Upper lobe of left lung (tissue), 6 donors: ENCODE results near the gene PAPPA. TPM values are rescaled to one million over a fixed set of nuclear protein-coding genes. Genes with fewer than 3 reads are reported as not detected.

ENCODE experiments used
- ATAC-seq, 2 donors: fragments of 200-7000 bp; cut with Tn5 transposase; one replicate each; pipeline ENCODE4 v1.9.1; 2022; ENCODE audit warnings: mild to moderate bottlenecking in 2 of 2, moderate library complexity in 2 of 2; ENCODE audit not compliant: low FRiP score in 2 of 2
- DNase-seq, 2 donors: peaks; one replicate each; pipeline ENCODE4 v3.0.0-alpha.2; 2019 to 2020
- H3K27ac ChIP-seq, 4 donors: fragments of 200-600 bp; sonication (generic); one replicate each; pipeline ENCODE4 v1.5.1; 2016 to 2019
- H3K27me3 ChIP-seq, 4 donors: fragments of 200-600 bp; sonication (generic); one replicate each; pipeline ENCODE4 v1.5.1; 2017 to 2019
- H3K36me3 ChIP-seq, 4 donors: fragments of 200-600 bp; sonication (generic); one replicate each; pipeline ENCODE4 v1.5.1; 2016 to 2019
- H3K4me1 ChIP-seq, 4 donors: fragments of 200-600 bp; sonication (generic); one replicate each; pipeline ENCODE4 v1.5.1; 2018 to 2019
- H3K4me3 ChIP-seq, 4 donors: fragments of 200-600 bp; sonication (generic); one replicate each; pipeline ENCODE4 v1.5.1; 2017 to 2019; ENCODE audit warnings: mild to moderate bottlenecking in 2 of 4, moderate library complexity in 1 of 4
- H3K9me3 ChIP-seq, 4 donors: fragments of 200-600 bp; sonication (generic); one replicate each; pipeline ENCODE4 v1.5.1; 2018 to 2019
- CTCF ChIP-seq, 6 experiments: fragments of 450-650 bp in 4 of 6; fragments of 200-600 bp in 2 of 6; sonication (generic) in 2 of 6; IDR thresholded peaks; one replicate each; pipeline ENCODE4 v1.5.1; 2016 to 2019; ENCODE audit warnings: antibody characterized with exemption in 6 of 6
- EP300 ChIP-seq, 4 donors: sonication (generic); formaldehyde crosslinking; IDR thresholded peaks; one replicate each; pipeline ENCODE4 v1.5.1; 2017; ENCODE audit warnings: antibody characterized with exemption in 4 of 4, control low read depth in 2 of 4
- POLR2A ChIP-seq, 4 donors: fragments of 450-650 bp; IDR thresholded peaks; one replicate each; pipeline ENCODE4 v1.5.1; 2016 to 2017; ENCODE audit warnings: antibody characterized with exemption in 4 of 4, mild to moderate bottlenecking in 2 of 4
- POLR2AphosphoS5 ChIP-seq, 2 donors: sonication (generic); formaldehyde crosslinking; IDR thresholded peaks; one replicate each; pipeline ENCODE4 v1.5.1; 2017; ENCODE audit warnings: antibody characterized with exemption in 2 of 2
- WGBS, 2 donors: methylation state at CpG; one replicate each; pipeline ENCODE4 v1.1.5; 2017 to 2018; 5-methylcytosine and 5-hydroxymethylcytosine counted together
- total RNA-seq, 6 donors: library from RNA; depleted of rRNA in 4 of 6; stranded (reverse); fragments of >200 nt in 4 of 6; gene quantifications; one replicate each; pipeline versions ENCODE4 v1.1.0 to v1.2.1, GENCODE V29; 2016 to 2021
- donor health status: DM: no; HTN: no; CAD: no; lungs with moderate emphysema.
- donor health status: DM: no; HTN: yes; CAD: no; lungs with severe emphysema.

Gene PAPPA
- total RNA-seq, 6 donors from 2014 or later, result 0.46 to 2.9 (median 1.1) TPM

DNA sequence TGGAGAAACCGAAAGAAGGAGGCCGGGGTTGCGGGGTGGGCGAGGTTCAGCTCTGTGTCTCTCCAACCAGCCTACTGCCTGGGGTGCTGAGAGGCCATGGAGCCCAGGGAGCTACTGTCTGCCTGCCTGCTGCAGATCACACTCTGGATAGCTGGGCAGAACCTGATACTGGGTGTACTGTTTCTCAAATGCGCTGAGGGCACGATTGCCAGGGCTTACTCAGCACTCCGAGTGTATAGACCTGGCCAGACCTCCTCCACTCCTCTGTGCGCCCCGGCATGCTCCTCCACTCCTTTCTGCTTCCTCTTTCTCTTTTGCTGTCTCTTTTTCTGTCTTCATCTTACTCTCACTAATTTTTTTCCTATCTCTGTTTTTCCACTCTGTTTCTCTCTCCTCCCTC lies 215.1 kb downstream of the PAPPA start:
- Histone ChIP-seq H3K9me3 (no peaks in the 10 kb centered on the region), H3K4me1 (no peaks in the 10 kb centered on the region), H3K27me3 (no peaks in the 10 kb centered on the region), H3K36me3 (no peaks in the 10 kb centered on the region), H3K4me3 (no peak overlapping the region), H3K27ac (no peak overlapping the region)
- WGBS, 2 donors, result 86 to 90% methylated on average over 8 to 9 of the region's 9 CpGs
- no peak for DNase-seq
- TF ChIP-seq POLR2AphosphoS5 (IDR thresholded peaks at IDR 0.05) (no peak), CTCF (IDR thresholded peaks at IDR 0.05) (no peak), EP300 (IDR thresholded peaks at IDR 0.05) (no peak), POLR2A (IDR thresholded peaks at IDR 0.05) (no peak)
- peak in 1 of 2 donors; percentile 2 for ATAC-seq

- no peaks in the 10 kb centered on the region for H3K9me3 ChIP-seq
- H3K36me3 ChIP-seq, result no peaks in the 10 kb centered on the region
- H3K4me1 ChIP-seq, result no peaks in the 10 kb centered on the region
- TF ChIP-seq POLR2AphosphoS5 (IDR thresholded peaks at IDR 0.05) (no peak), POLR2A (IDR thresholded peaks at IDR 0.05) (no peak), EP300 (IDR thresholded peaks at IDR 0.05) (no peak)
- DNase-seq (no peak), ATAC-seq (no peak)
- H3K27ac ChIP-seq, result peak overlapping the region in 1 of 4 donors; percentile 5
- WGBS, 2 donors, result 62 to 71% methylated on average over 5 of the region's 5 CpGs
- H3K27me3 ChIP-seq, result no peaks in the 10 kb centered on the region
- H3K4me3 ChIP-seq, result no peak overlapping the region
These were observed 216.1 kb downstream of the PAPPA start for GRCh38 chr9:116369706-116370105.

DNA sequence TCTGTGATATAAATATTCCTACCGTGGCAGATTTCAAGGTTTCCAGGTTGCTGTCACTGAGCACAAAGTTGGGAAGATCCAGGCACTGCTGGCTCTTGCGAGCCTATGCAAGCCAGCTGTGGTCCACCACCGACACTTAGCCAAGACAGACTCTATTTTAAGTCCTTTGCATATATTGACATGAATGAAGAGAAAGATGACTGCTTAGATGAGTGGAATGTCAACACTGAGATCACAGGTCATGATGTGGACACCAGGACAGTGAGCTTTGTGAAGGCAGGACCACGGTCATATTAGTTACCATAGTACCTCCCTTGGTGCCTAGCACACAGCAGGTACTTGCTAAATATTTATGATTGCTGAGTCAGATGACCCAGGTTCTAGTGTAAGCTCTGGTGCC lies 217.0 kb downstream of the PAPPA start:
- Histone ChIP-seq H3K27me3 (no peaks in the 10 kb centered on the region), H3K27ac (no peak overlapping the region), H3K36me3 (no peaks in the 10 kb centered on the region), H3K4me3 (no peak overlapping the region), H3K4me1 (no peaks in the 10 kb centered on the region), H3K9me3 (no peaks in the 10 kb centered on the region)
- DNase-seq (no peak), ATAC-seq (no peak)
- 73 to 84% methylated on average over 4 of the region's 4 CpGs for WGBS, 2 donors
- TF ChIP-seq CTCF (IDR thresholded peaks at IDR 0.05) (no peak), POLR2AphosphoS5 (IDR thresholded peaks at IDR 0.05) (peak in 1 of 2 donors; percentile 34)

- H3K9me3 ChIP-seq, result no peaks in the 10 kb centered on the region
- no peak overlapping the region for H3K4me3 ChIP-seq
- DNase-seq (no peak), ATAC-seq (peak in 1 of 2 donors; percentile 46)
- no peak for TF ChIP-seq POLR2AphosphoS5 (IDR thresholded peaks at IDR 0.05)
- TF ChIP-seq POLR2A (IDR thresholded peaks at IDR 0.05), result no peak
- TF ChIP-seq EP300 (IDR thresholded peaks at IDR 0.05), result no peak
- H3K36me3 ChIP-seq, result no peaks in the 10 kb centered on the region
- no peaks in the 10 kb centered on the region for H3K27me3 ChIP-seq
- H3K4me1 ChIP-seq, result no peaks in the 10 kb centered on the region
- no peak overlapping the region for H3K27ac ChIP-seq
These were observed 218.6 kb downstream of the PAPPA start for GRCh38 chr9:116372081-116372673.

- H3K9me3 ChIP-seq, result no peaks in the 10 kb centered on the region
- H3K27ac ChIP-seq, result no peak overlapping the region
- H3K27me3 ChIP-seq, result no peaks in the 10 kb centered on the region
- no peak for ATAC-seq
- no peak overlapping the region for H3K4me3 ChIP-seq
- TF ChIP-seq EP300 (IDR thresholded peaks at IDR 0.05) (no peak), POLR2AphosphoS5 (IDR thresholded peaks at IDR 0.05) (no peak), POLR2A (IDR thresholded peaks at IDR 0.05) (no peak), CTCF (IDR thresholded peaks at IDR 0.05) (no peak)
- WGBS, 2 donors, result 81 to 85% methylated on average over 4 of the region's 4 CpGs
- no peaks in the 10 kb centered on the region for H3K4me1 ChIP-seq
- H3K36me3 ChIP-seq, result no peaks in the 10 kb centered on the region
- DNase-seq, result no peak
These were observed 219.2 kb downstream of the PAPPA start for GRCh38 chr9:116372786-116373185.

DNA sequence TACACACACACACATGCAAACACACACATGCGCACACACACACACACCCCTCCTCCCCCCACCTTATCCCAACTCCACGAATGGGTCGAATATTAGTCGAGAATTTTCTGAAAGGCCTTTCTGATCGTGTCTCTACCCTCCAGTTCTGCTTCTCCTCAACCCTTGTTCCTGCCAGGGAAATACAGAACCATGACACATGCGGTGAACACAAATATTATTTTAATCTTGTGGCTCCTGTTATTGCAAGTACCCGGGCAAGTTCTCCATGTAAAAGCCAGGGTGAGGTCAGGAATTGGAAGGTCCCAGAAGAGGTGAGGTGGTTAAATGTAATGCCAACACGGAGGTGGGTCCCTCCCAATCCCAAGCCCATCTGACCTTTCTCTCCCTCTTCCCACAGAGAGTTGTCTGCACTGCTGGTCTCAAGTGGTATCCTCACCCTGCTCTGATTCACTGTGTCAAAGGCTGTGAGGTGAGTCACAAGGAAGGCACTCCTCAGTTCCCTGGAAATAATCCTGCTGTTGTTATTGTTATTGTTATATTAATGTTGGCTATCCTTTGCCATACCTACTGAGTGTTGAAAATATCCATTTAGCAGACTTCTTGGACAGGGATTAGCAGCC lies 223.7 kb downstream of the PAPPA start:
- WGBS, 2 donors, result 73 to 84% methylated on average over 8 of the region's 8 CpGs
- no peaks in the 10 kb centered on the region for H3K27me3 ChIP-seq
- no peak for TF ChIP-seq POLR2AphosphoS5 (IDR thresholded peaks at IDR 0.05)
- TF ChIP-seq CTCF (IDR thresholded peaks at IDR 0.05), result no peak
- no peak for TF ChIP-seq POLR2A (IDR thresholded peaks at IDR 0.05)
- TF ChIP-seq EP300 (IDR thresholded peaks at IDR 0.05), result no peak
- ATAC-seq, result peak in 1 of 2 donors; percentile 69
- H3K36me3 ChIP-seq, result no peaks in the 10 kb centered on the region
- DNase-seq, result no peak
- H3K9me3 ChIP-seq, result no peaks in the 10 kb centered on the region
- H3K4me1 ChIP-seq, result no peaks in the 10 kb centered on the region
- no peak overlapping the region for H3K4me3 ChIP-seq
- H3K27ac ChIP-seq, result no peak overlapping the region
